HG03025 (cell line): ENCODE data around the gene POTEH.
"Not testable (repeated sequence)": the region's sequence is repeated elsewhere in the genome, so short reads cannot be mapped to it uniquely, and the experiment has no call there.

Experiments used
- ATAC-seq: cut with Tn5 transposase; IDR thresholded peaks from one replicate; pipeline ENCODE4 v1.9.1; 2021; ENCODE audit warnings: mild to moderate bottlenecking, moderate library complexity; ENCODE audit not compliant: unreplicated experiment, low FRiP score

The POTEH gene

GRCh38 chr22:15689749-15690125, at the start of gene POTEH:
TSS of gene POTEH (plus strand) at chr22:15690026. CDS start at chr22:15690078, 52 bp downstream.
- not testable (repeated sequence) for ATAC-seq

DNA sequence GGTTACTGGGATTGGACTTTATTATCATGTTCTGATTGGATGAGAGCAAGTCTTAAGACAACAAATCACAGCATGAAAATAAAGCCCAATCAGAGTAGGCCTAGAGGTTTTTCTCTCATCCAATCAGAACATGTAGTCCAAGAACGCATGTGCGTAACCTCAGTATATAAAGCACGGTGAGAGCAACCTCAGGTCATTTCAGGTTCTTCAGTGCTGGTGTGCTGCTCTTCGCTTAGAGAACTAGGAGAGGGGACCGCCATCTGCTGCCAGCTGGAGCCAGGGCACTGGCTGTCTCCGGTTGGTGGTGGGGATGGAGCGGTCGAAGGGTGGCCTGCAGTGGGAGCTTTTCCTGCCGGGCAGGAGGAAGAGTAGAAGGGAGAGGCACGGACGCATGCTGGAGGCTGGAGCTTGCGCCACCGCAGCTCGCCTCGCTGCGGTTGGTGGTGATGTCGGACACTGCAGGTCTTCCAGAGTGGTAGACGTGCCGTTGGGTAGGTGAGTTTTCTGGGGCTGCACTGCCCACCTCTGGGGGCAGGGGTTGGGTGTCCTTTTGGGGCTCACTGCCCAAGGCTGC, 47.5 kb upstream of the POTEH start:
- ATAC-seq = not testable (repeated sequence)

DNA sequence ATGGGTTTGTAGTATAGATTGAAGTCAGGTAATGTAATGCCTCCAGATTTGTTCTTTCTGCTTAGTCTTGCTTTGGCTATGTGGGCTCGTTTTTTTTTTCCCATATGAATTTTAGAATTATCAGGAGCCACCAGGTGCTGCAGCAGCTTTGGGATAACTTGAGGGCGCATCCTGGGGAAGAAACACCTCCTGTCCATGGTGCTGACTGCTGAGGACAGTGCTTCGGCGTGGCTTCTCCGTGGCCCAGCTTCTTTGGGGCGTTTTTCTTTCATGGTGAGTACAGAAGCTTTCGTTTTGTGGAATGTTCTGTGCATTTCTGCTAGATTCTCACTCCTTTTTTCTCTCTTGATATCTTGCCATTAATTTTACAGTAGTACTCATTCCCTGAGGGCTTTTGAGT, 37.9 kb upstream of the POTEH start:
- not testable (repeated sequence) for ATAC-seq

GRCh38 chr22:15652738-15653137, 37.1 kb upstream of the POTEH start:
- not testable (repeated sequence) for ATAC-seq

- ATAC-seq = not testable (repeated sequence)
Measured at GRCh38 chr22:15653241-15653640, 36.6 kb upstream of the POTEH start.

DNA sequence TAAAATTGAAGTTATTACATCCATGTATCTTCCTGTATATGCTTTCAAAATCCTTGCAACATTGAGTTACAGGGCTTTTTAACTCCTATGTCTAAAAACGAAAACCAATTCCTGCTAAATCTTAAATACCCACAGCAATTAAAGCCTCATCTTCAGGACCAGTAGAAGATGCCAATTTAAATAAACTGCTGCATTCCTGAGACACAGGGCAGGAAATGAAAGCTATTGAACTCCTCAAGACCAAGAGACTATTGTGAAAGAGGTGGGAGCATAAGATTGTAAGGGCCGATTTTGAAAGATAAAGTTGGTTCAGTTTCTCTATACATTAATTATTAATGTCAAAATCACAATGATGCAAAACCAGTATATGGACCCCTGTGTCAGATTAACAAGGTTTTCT, 28.7 kb upstream of the POTEH start:
- not testable (repeated sequence) for ATAC-seq

DNA sequence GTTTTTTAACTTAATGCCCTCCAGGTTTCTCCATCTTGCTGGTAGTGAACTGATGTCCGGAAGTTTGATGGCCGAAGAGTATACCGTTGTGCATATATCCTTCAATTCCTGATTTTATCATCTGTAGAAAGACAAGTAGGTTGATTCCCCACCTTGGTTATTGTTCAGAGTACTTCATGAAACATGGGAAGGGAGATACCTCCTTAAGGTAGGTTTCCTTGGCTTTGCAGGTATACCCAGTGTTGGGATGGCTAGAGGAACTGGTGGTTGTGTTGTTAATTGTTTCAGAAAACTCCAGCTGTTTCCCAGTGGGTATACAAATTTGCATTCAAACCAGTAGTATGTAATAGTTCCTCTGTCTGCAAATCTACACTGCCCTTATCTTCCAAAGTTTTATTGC, 25.1 kb upstream of the POTEH start:
- not testable (repeated sequence) for ATAC-seq

DNA sequence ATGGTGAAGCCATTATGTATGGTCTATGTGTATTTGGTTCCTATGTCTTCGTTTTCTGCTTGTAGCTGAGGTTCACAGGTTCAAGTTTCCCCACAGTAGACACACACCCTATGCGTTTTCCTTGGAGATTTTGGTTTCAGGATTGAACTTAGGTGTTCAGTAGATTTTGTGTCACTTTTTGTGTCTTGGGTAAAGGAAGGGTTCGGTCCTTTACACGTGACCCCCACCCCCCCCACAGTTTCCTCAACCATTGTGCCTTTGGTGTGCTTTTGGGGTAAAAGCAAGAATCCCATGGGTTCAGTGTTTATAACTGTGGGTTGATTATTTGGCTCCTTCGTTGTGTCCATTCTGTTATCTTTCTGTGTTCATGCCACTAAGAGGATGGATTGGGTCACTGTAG, 24.3 kb upstream of the POTEH start:
- ATAC-seq = not testable (repeated sequence)

DNA sequence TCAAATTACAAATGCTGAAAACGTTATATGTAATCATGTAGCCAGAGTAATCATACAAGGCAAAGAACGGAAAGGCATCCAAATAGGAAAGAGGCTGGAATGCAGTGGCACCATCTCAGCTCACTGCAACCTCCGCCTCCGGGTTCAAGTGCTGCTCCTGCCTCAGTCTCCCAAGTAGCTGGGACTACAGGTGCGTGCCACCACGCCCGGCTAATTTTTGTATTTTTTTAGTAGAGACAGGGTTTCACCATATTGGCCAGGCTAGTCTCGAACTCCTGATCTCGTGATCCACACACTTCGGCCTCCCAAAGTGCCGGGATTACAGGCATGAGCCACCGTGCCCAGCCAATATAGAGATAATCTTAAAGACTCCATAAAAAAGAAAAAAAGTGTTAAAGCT, 20.4 kb upstream of the POTEH start:
- ATAC-seq = not testable (repeated sequence)

DNA sequence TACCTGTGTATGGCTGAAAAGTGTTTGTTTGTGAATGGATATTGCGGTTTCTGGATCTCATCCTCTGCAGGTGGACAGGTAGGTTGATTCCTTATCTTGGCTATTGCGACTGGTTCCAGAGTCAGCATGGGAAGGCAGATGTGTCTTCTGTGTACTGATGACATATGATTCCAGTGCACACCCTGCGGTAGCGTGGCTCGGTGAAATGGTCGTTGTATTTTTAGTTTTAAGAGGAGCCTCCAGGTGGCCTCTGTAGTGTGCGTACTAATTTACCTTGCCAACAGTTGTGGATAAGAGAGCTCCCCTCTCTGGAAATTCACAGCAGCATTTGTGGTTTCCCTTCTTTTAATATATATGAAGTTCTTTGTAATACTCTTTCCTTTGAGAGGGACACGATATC, 10.1 kb upstream of the POTEH start:
- ATAC-seq = not testable (repeated sequence)

DNA sequence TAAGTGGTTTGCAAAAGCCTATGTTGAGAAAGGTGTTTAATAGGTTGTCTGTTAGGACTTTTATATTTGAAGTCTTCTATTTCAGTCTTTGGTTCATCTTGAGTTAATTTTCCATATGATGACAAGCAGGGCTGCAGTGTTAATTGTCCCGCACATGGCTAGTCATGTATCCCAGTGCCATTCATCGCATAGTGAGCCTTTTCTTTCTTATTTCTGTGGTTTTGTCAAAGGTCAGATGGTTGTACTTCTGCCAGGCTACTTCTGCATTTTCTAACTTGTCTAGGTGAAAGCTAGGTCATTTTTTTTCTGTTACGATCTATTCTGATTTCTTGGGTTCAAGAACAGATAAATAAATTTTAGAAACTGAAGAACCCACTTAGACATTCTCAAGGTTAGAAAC, 5.7 kb upstream of the POTEH start:
- ATAC-seq = not testable (repeated sequence)

DNA sequence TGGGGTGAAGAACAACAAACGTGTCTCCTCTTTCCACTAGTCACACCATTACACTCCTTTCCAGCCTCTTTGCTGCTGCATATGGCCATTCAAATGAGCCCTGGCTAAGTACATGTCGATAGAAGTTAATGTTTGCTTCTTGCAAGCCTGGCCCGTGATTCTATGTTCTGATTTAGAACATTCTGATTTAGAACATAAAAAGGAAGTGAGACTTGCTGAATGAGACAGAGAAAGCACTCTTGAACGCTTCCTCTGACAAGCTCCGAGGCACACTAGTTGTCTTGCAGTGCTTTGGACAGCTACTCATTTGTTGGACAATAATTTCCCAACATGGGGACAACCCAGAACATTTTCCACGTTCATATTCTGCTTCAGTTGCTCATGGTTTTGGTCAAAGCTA, 5.1 kb upstream of the POTEH start:
- ATAC-seq = peak; percentile 52

- not testable (repeated sequence) for ATAC-seq
Measured at GRCh38 chr22:15685641-15686040, 4.2 kb upstream of the POTEH start.

DNA sequence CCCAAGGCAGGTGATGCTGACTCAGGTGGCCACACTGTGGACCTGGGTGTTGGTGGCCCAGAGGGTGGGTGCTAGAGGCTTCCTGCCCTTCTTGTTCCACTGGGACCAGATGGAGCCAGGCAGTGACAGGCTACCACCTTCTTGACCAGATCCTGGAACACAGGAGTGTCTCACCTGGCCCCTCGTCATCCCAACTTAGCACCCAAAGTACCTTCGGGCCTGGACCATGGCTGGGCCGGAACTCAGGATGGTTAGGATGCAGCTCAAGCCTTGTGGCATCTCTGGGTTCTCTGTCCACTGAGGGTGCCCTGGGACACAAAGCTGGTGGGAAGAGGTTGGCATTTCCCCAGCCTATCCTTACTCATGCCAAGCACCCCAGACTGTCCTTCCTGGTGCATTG, 2.7 kb upstream of the POTEH start:
- not testable (repeated sequence) for ATAC-seq

- ATAC-seq = not testable (repeated sequence)
Measured at GRCh38 chr22:15687676-15688075, 2.1 kb upstream of the POTEH start.

GRCh38 chr22:15688090-15688489, 1.7 kb upstream of the POTEH start:
- not testable (repeated sequence) for ATAC-seq

DNA sequence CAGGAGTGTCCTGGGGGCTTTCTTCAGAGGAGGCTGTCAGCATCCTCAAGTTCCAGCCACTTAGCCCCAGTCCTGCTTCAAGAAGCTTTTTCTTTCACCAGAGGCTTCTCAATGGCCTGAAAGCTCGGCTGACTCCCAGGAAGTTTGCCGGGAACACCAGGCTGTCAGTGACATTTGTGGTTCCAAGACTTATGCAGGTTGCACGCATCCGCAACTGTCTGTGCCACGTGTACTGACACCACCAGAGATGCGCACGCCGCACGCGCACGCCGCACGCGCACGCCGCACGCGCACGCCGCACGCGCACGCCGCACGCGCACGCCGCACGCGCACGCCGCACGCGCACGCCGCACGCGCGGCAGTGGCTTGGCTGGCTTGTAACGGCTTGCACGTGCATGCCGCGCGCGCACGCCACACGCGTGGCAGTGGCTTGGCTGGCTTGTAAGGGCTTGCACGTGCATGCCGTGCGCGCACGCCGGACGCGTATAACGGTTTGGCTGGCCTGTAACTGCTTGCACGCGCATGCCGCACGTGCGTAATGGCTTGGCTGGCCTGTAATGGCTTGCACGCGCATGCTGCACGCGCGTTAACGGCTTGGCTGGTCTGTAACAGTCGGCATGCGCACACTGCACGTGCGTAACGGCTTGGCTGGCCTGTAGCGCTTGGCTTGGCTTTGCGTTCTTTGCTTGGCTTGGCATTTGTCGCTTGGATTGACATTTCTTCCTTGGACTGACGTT, 646 bp upstream of the POTEH start:
- not testable (repeated sequence) for ATAC-seq

DNA sequence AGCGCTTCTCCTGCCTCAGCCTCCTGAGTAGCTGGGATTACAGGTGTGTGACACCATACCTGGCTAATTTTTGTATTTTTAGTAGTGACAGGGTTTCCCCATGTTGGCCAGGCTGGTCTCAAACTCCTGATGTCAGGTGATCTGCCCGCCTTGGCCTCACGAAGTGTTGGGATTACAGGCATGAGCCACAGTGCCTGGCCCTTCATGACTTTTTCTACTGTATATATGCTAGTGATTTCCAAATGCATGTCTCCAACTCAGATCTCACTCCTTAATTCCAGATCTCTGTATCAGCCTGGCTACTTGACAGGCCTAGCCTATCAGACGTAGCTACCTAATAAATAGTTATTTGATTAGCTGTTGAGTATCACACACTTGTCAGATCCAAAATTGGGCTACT, 23.8 kb downstream of the POTEH start:
- not testable (repeated sequence) for ATAC-seq

- not testable (repeated sequence) for ATAC-seq
Measured at GRCh38 chr22:15714125-15714524, 24.3 kb downstream of the POTEH start.

DNA sequence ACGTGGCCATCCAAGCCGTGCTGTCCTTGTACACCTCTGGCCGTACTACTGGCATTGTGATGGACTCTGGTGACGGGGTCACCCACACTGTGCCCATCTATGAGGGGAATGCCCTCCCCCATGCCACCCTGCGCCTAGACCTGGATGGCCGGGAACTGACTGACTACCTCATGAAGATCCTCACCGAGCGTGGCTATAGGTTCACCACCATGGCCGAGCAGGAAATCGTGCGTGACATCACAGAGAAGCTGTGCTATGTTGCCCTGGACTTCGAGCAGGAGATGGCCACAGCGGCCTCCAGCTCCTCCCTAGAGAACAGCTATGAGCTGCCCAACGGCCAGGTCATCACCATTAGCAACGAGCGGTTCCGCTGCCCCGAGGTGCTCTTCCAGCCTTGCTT, 32.1 kb downstream of the POTEH start:
- not testable (repeated sequence) for ATAC-seq

GRCh38 chr22:15729209-15729917, 39.5 kb downstream of the POTEH start:
- ATAC-seq = not testable (repeated sequence)
